Measurements from ENCODE around the gene PRDX6.

GRCh38 chr1:173474097-173474779 lies 2.9 kb upstream of the PRDX6 start:
- TF ChIP-seq POLR2AphosphoS5 (IDR thresholded peaks at IDR 0.05; ENCODE audit: low read depth, low read length) (no peak), SIN3A (IDR thresholded peaks at IDR 0.05; ENCODE audit: borderline replicate concordance, insufficient read depth, low read length) (no peak), REST (IDR thresholded peaks at IDR 0.05; ENCODE audit: insufficient read depth in 1 of 2, low read depth in 2 of 2, low read length in 2 of 2) (no peak)
